ENCODE results near the gene CFAP68. TPM values are rescaled to one million over a fixed set of nuclear protein-coding genes. Genes with fewer than 3 reads are reported as not detected.

Gene CFAP68
- total and polyA plus RNA-seq, 9 of the 15 experiments (the other 6 are each of a cell fraction or from before 2014, with no cell fraction given) = 22.8 to 72.3 (median 52.5) TPM

GRCh38 chr11:111841370-111842053 is 37.8 kb upstream of the CFAP68 start (continued):
- peak; percentile 53 for TF ChIP-seq ZNF592 (IDR thresholded peaks at IDR 0.05)
- no peak for TF ChIP-seq ZNF324 (CRISPR knock-in tag; IDR thresholded peaks at IDR 0.05)
- 0 out of 2 replicates have a peak, but pooled peaks have one; percentile 33 for TF ChIP-seq TOE1 (IDR thresholded peaks at IDR 0.05; ENCODE audit: borderline replicate concordance)
- no peak for TF ChIP-seq TOE1 (CRISPR knock-in tag; IDR thresholded peaks at IDR 0.05; ENCODE audit: borderline replicate concordance, low read depth)
- TF ChIP-seq, protein P1, sequence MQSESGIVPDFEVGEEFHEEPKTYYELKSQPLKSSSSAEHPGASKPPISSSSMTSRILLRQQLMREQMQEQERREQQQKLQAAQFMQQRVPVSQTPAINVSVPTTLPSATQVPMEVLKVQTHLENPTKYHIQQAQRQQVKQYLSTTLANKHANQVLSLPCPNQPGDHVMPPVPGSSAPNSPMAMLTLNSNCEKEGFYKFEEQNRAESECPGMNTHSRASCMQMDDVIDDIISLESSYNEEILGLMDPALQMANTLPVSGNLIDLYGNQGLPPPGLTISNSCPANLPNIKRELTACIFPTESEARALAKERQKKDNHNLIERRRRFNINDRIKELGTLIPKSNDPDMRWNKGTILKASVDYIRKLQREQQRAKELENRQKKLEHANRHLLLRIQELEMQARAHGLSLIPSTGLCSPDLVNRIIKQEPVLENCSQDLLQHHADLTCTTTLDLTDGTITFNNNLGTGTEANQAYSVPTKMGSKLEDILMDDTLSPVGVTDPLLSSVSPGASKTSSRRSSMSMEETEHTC (IDR thresholded peaks at IDR 0.05) = no peak
- peak; percentile 64; the same call in 1 of the 2 replicates for TF ChIP-seq CTBP1 (IDR thresholded peaks at IDR 0.05; ENCODE audit: borderline replicate concordance)
- TF ChIP-seq DPF2 (IDR thresholded peaks at IDR 0.05) = peak; percentile 67
- no peak for TF ChIP-seq XRCC4 (IDR thresholded peaks at IDR 0.05; ENCODE audit: extremely low read depth, insufficient read depth, insufficient read length)
- no peak for TF ChIP-seq ZFX (CRISPR knock-in tag; IDR thresholded peaks at IDR 0.05)
- TF ChIP-seq NR1H2 (CRISPR knock-in tag; IDR thresholded peaks at IDR 0.05) = no peak
- TF ChIP-seq JUNB (CRISPR knock-in tag; conservative IDR thresholded peaks at IDR 0.05) = no peak
- no peak for TF ChIP-seq ZKSCAN3 (CRISPR knock-in tag; IDR thresholded peaks at IDR 0.05)
- no peak for TF ChIP-seq ARNT (IDR thresholded peaks at IDR 0.05)
- TF ChIP-seq VEZF1 (CRISPR knock-in tag; IDR thresholded peaks at IDR 0.05) = peak; percentile 29; the same call in 1 of the 2 replicates
- peak; percentile 87; the same call in 1 of the 2 replicates for TF ChIP-seq DEAF1 (CRISPR knock-in tag; IDR thresholded peaks at IDR 0.05)
- peak in 1 of 2 experiments; percentile 33; a peak in 1 of 4 replicates for TF ChIP-seq KDM1A (IDR thresholded peaks at IDR 0.05)
- no peak for TF ChIP-seq SMARCB1 (IDR thresholded peaks at IDR 0.05; ENCODE audit: insufficient read length, low read depth)
- TF ChIP-seq, protein P2, sequence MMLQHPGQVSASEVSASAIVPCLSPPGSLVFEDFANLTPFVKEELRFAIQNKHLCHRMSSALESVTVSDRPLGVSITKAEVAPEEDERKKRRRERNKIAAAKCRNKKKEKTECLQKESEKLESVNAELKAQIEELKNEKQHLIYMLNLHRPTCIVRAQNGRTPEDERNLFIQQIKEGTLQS (IDR thresholded peaks at IDR 0.05) = no peak
- TF ChIP-seq, protein P2 (CRISPR knock-in tag; conservative IDR thresholded peaks at IDR 0.05) = 0 out of 2 replicates have a peak, but pooled peaks have one; percentile 45
